PC-3 (cell line): ENCODE measurements around the gene VAMP8. TPM values are rescaled to one million over a fixed set of nuclear protein-coding genes. Genes with fewer than 3 reads are reported as not detected.
A peak's percentile ranks its signal among the peaks of the same experiment; 100 is the strongest.

Experiments used
- ATAC-seq: fragments of 200-7000 bp; cut with Tn5 transposase; 2 replicates; pipeline ENCODE4 v1.9.1; 2020; ENCODE audit warnings: mild to moderate bottlenecking, moderate library complexity
- BruUV-seq: library from RNA; stranded (reverse); fragments of 400-500 nt; replicated peaks from 2 replicates; lab custom pipeline; 2021; lab: Mats Ljungman, UMichigan
- CTCF ChIA-PET: fragments of 300-600 bp; sonication (Branson Sonifier 250); formaldehyde crosslinking; loops from one replicate; lab custom pipeline; 2022; ENCODE audit warnings: antibody characterized with exemption; lab: Charles Lee
- POLR2A ChIA-PET: fragments of 300-600 bp; sonication (Branson Sonifier 250); formaldehyde crosslinking; loops from one replicate; lab custom pipeline; 2022; ENCODE audit warnings: antibody characterized with exemption; ENCODE audit not compliant: unreplicated experiment; lab: Charles Lee
- DNase-seq: peaks from one replicate; pipeline ENCODE4 v3.0.0-alpha.2; 2015
- H2AFZ ChIP-seq: fragments of 300-600 bp; sonication (generic); 2 replicates; pipeline ENCODE4 v1.6.0; 2016; ENCODE audit warnings: antibody characterized with exemption, low read length
- H3F3A ChIP-seq: fragments of 300-600 bp; sonication (generic); one replicate; pipeline ENCODE4 v1.6.0; 2017; ENCODE audit warnings: antibody characterized with exemption, low read length, control low read depth, mild to moderate bottlenecking; ENCODE audit not compliant: unreplicated experiment
- H3K27ac ChIP-seq: fragments of 300-600 bp; sonication (generic); 2 replicates; pipeline ENCODE4 v1.5.1; 2016; ENCODE audit warnings: mild to moderate bottlenecking, low read length
- H3K27me3 ChIP-seq: fragments of 300-600 bp; sonication (generic); 2 replicates; pipeline ENCODE4 v1.6.1; 2016; ENCODE audit warnings: low read length, mixed read lengths
- H3K36me3 ChIP-seq: fragments of 300-600 bp; sonication (generic); 2 replicates; pipeline ENCODE4 v1.6.1; 2016; ENCODE audit warnings: low read depth, mixed run types, low read length, mixed read lengths
- H3K4me1 ChIP-seq: fragments of 300-600 bp; sonication (generic); 2 replicates; pipeline ENCODE4 v1.5.1; 2016; ENCODE audit warnings: low read length; ENCODE audit not compliant: insufficient read depth
- H3K4me2 ChIP-seq: fragments of 300-600 bp; sonication (generic); 2 replicates; pipeline ENCODE4 v1.6.0; 2016; ENCODE audit warnings: low read length
- H3K4me3 ChIP-seq: fragments of 300-600 bp; sonication (generic); 2 replicates; pipeline ENCODE4 v1.5.1; 2016; ENCODE audit warnings: mild to moderate bottlenecking, low read length, mixed read lengths
- H3K79me2 ChIP-seq: fragments of 300-600 bp; sonication (generic); 2 replicates; pipeline ENCODE4 v1.6.1; 2017; ENCODE audit warnings: low read length, mixed read lengths
- H3K9ac ChIP-seq: fragments of 300-600 bp; sonication (generic); 2 replicates; pipeline ENCODE4 v1.6.0; 2016; ENCODE audit warnings: mild to moderate bottlenecking, low read length
- H3K9me2 ChIP-seq: fragments of 300-600 bp; sonication (generic); replicated peaks from 2 replicates; pipeline ENCODE4 v1.6.1; 2016; ENCODE audit warnings: mixed run types, low read length, mixed read lengths
- H3K9me3 ChIP-seq: fragments of 300-600 bp; sonication (generic); 2 replicates; pipeline ENCODE4 v1.6.1; 2016; ENCODE audit warnings: low read length, mixed read lengths
- H4K20me1 ChIP-seq: fragments of 300-600 bp; sonication (generic); 2 replicates; pipeline ENCODE4 v1.6.1; 2016; ENCODE audit warnings: low read length, mixed read lengths
- EZH2 ChIP-seq: fragments of 300-600 bp; sonication (generic); IDR thresholded peaks from one replicate; pipeline ENCODE4 v1.6.1; 2017; ENCODE audit warnings: antibody characterized with exemption, mild to moderate bottlenecking, low read length; ENCODE audit not compliant: unreplicated experiment
- EZH2phosphoT487 ChIP-seq: fragments of 300-600 bp; sonication (generic); IDR thresholded peaks from 2 replicates; pipeline ENCODE4 v1.6.1; 2018; ENCODE audit warnings: mild to moderate bottlenecking, antibody characterized with exemption, low read length, borderline replicate concordance
- intact Hi-C: fragments of 100-400 bp; cut with micrococcal nuclease; formaldehyde crosslinking; loops from 2 replicates; pipeline ENCODE4 v1.9.0; 2023
- total RNA-seq: library from RNA; depleted of rRNA; stranded (reverse); fragments of >200 nt; gene quantifications from 2 replicates; pipeline ENCODE4 v1.2.3, GENCODE V29; 2014
- TF ChIP-seq, protein P1 (sequence below): fragments of 300-600 bp; sonication (generic); conservative IDR thresholded peaks from 2 replicates; pipeline ENCODE4 v1.5.1; 2017; ENCODE audit warnings: antibody characterized with exemption, low read depth, mild to moderate bottlenecking, low read length

VAMP8 gene
- total RNA-seq, 1 experiment from 2014 or later: 142 TPM

DNA sequence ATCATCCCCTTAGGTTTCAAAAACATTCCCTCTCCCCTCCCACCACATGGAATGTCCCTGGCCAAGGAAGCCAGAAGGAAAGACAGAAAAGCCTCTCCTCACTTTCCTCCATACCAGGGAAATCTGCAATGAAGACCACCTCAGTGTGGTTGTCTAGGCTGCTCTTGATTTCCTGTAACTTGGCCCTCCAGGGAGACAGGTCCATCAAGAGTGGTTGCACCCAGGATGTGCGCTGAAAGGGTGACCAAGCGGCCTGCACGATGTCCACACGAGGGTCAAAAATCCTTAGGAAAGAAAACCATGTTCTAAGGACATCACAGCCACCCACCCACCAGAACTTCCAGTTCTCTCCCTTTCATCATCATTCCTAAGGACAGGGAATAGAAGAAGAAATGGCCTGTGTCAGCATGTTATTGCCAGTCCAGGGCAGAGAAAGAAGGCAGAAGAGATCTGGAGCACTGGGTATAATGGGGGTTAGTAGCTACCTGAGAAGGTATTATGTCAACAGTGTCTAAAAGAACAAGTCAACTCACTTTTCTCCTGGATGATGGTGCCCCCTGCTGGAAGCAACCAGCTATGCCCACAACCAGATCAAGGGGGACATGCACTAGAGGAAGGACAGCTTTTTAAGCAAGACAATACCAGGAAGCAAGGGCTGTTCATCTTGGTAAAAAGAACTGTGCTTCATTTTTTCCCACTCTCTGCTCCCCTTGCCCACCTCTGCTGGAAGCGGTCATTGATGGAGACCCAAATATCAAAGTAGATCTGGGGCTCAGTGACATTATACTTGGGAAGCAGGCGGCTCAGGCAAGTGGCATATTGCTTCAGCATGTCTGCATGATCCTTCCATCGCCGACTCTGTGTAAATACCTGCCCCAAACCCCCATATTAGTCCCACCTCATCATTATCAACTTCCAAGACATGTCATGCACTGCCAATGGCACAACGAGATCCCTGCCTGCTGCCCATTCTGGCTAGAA, 25.4 kb upstream of the VAMP8 start:
- ATAC-seq (peak; percentile 41), DNase-seq (peak; percentile 92)
- TF ChIP-seq, protein P1, sequence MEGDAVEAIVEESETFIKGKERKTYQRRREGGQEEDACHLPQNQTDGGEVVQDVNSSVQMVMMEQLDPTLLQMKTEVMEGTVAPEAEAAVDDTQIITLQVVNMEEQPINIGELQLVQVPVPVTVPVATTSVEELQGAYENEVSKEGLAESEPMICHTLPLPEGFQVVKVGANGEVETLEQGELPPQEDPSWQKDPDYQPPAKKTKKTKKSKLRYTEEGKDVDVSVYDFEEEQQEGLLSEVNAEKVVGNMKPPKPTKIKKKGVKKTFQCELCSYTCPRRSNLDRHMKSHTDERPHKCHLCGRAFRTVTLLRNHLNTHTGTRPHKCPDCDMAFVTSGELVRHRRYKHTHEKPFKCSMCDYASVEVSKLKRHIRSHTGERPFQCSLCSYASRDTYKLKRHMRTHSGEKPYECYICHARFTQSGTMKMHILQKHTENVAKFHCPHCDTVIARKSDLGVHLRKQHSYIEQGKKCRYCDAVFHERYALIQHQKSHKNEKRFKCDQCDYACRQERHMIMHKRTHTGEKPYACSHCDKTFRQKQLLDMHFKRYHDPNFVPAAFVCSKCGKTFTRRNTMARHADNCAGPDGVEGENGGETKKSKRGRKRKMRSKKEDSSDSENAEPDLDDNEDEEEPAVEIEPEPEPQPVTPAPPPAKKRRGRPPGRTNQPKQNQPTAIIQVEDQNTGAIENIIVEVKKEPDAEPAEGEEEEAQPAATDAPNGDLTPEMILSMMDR: peak; percentile 96
- TF ChIP-seq EZH2phosphoT487: no peak
- Histone ChIP-seq H3K9me2 (no peaks in the 10 kb centered on the region), H3K79me2 (no peaks in the 10 kb centered on the region), H4K20me1 (no peaks in the 10 kb centered on the region), H3K9ac (no peak overlapping the region), H3F3A (peaks cover 14% of the 10 kb centered on the region), H3K4me2 (no peak overlapping the region), H3K36me3 (peaks cover 29% of the 10 kb centered on the region; the same call in 1 of the 2 replicates), H3K27me3 (no peaks in the 10 kb centered on the region), H3K9me3 (no peaks in the 10 kb centered on the region), H3K4me1 (peaks cover 16% of the 10 kb centered on the region), H2AFZ (no peak overlapping the region), H3K27ac (no peak overlapping the region), H3K4me3 (no peak overlapping the region)
- CTCF ChIA-PET: interaction anchor here (0.5 to 1.6 kb wide), 6 partner anchors 9 to 159 kb away, joined by 3 to 14 read pairs (median 7); partner anchors contain the start of genes GGCX and MAT2A
- intact Hi-C loops: loop anchor here (1.0 kb wide), 2 partner anchors 132 to 227 kb away; no protein-coding TSS in a partner anchor
- no TSS peak for BruUV-seq
- POLR2A ChIA-PET: interaction anchor here (0.5 to 1.2 kb wide), 5 partner anchors 13 to 131 kb away, joined by 3 to 4 read pairs (median 3); partner anchors contain the start of genes MAT2A and RNF181

DNA sequence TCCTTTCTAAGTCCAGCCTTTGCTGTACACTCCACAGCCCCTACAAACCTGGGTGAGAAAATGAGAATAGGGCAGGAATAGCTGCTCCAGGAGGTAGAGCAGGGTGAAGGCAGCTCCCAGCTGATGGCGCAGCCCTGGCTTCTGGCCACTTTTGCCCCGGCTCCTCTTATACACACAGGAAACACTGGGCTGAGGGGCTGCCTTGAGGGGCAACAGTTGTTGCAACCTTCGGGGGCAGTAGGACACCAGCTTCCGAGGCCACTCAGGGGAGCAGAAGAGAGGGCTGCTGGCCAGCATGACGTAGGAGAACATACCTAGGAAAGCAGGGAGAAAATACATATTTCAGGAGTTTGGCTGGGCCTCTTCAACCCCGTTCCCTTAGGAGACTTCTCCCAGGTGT, 24.2 kb upstream of the VAMP8 start:
- H3F3A ChIP-seq: peaks cover 2% of the 10 kb centered on the region
- ChIA-PET POLR2A (no interaction called here), CTCF (no interaction called here)
- ATAC-seq (no peak), DNase-seq (no peak)
- no peak overlapping the region for H2AFZ ChIP-seq
- H3K27ac ChIP-seq: no peak overlapping the region
- H4K20me1 ChIP-seq: no peaks in the 10 kb centered on the region
- H3K4me1 ChIP-seq: peaks cover 16% of the 10 kb centered on the region
- no peaks in the 10 kb centered on the region for H3K27me3 ChIP-seq
- H3K4me2 ChIP-seq: no peak overlapping the region
- intact Hi-C loops: no loop called here
- TF ChIP-seq EZH2phosphoT487 (no peak), EZH2 (no peak)
- TF ChIP-seq, protein P1: no peak
- no peaks in the 10 kb centered on the region for H3K9me3 ChIP-seq
- no peak overlapping the region for H3K9ac ChIP-seq
- peaks cover 5% of the 10 kb centered on the region for H3K79me2 ChIP-seq
- no TSS peak for BruUV-seq
- H3K9me2 ChIP-seq: no peaks in the 10 kb centered on the region
- no peak overlapping the region for H3K4me3 ChIP-seq
- peaks cover 33% of the 10 kb centered on the region; the same call in 1 of the 2 replicates for H3K36me3 ChIP-seq
